Fibroblast of lung (primary cell): ENCODE measurements around the gene DBR1.

Experiments used
- EZH2 ChIP-seq: IDR thresholded peaks from 2 replicates; pipeline ENCODE4 v1.5.1; 2012; ENCODE audit warnings: low read length, control low read depth, mild to moderate bottlenecking; ENCODE audit errors: missing control alignments
- TF ChIP-seq, protein P1 (sequence below), 2 donors: IDR thresholded peaks in 1 of 2; conservative IDR thresholded peaks in 1 of 2; 1 replicate in 1 of 2; 2 replicates in 1 of 2; pipeline ENCODE4 v1.5.1; 2011 to 2012; ENCODE audit warnings: low read length in 2 of 2, control low read depth in 1 of 2, inconsistent platforms in 1 of 2, low read depth in 1 of 2, mild to moderate bottlenecking in 1 of 2

DNA sequence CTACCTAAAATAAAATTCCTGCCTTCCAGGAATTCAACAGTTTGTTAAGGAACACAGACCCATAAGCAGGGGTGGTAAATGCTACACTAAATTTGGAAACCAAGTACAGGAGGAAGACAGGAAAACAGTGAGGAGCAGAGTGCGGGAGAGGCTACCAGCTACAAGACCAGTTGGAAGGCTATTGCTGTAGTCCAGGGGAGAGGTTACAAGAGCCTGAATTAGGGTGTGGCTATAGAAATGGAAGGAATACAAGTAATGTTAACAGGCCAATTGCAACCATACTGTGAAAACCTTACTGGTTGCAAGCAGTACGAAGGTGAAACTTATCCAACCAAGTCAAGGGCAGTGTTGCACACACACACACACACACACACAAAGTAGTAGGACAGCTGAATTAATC is 11.5 kb upstream of the DBR1 start:
- TF ChIP-seq, protein P1, sequence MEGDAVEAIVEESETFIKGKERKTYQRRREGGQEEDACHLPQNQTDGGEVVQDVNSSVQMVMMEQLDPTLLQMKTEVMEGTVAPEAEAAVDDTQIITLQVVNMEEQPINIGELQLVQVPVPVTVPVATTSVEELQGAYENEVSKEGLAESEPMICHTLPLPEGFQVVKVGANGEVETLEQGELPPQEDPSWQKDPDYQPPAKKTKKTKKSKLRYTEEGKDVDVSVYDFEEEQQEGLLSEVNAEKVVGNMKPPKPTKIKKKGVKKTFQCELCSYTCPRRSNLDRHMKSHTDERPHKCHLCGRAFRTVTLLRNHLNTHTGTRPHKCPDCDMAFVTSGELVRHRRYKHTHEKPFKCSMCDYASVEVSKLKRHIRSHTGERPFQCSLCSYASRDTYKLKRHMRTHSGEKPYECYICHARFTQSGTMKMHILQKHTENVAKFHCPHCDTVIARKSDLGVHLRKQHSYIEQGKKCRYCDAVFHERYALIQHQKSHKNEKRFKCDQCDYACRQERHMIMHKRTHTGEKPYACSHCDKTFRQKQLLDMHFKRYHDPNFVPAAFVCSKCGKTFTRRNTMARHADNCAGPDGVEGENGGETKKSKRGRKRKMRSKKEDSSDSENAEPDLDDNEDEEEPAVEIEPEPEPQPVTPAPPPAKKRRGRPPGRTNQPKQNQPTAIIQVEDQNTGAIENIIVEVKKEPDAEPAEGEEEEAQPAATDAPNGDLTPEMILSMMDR (conservative IDR thresholded peaks at IDR 0.05 in 1 of 2, IDR thresholded peaks at IDR 0.05 in 1 of 2; ENCODE audit: low read depth in 1 of 2, low read length in 2 of 2) = no peak
- no peak for TF ChIP-seq EZH2
